Measurements from ENCODE around the gene GALNT4.

- no peak for TF ChIP-seq CTCF (optimal IDR thresholded peaks at IDR 0.05 in 1 of 3, IDR thresholded peaks at IDR 0.05 in 1 of 3, conservative IDR thresholded peaks at IDR 0.05 in 1 of 3; ENCODE audit: extremely low read depth in 1 of 3, insufficient read depth in 2 of 3, low read length in 3 of 3)
- TF ChIP-seq EZH2 (IDR thresholded peaks at IDR 0.05; ENCODE audit: low read length) = no peak
Observed at GRCh38 chr12:89497467-89497866, 27.1 kb downstream of the GALNT4 start.
